HepG2 (cell line): Measurements from ENCODE around the gene TFF2. TPM values are rescaled to one million over a fixed set of nuclear protein-coding genes. Genes with fewer than 3 reads are reported as not detected.

Source experiments
- BRD4 ChIP-seq: sonication (generic); formaldehyde crosslinking; IDR thresholded peaks from 2 replicates; pipeline ENCODE4 v1.4.0; 2020; ENCODE audit warnings: missing genetic modification reagents
- CEBPG ChIP-seq: IDR thresholded peaks from 2 replicates; pipeline ENCODE4 v1.6.1; 2016
- EHMT2 ChIP-seq: fragments of 200-600 bp; sonication (generic); IDR thresholded peaks from 2 replicates; pipeline ENCODE4 v1.7.0; 2017; ENCODE audit warnings: antibody characterized with exemption, low read depth, low read length, borderline replicate concordance
- HNF1B ChIP-seq: sonication (generic); formaldehyde crosslinking; IDR thresholded peaks from 2 replicates; pipeline ENCODE4 v1.5.1; 2020; ENCODE audit warnings: mild to moderate bottlenecking, moderate library complexity, missing genetic modification reagents
- KLF12 ChIP-seq: sonication (generic); formaldehyde crosslinking; IDR thresholded peaks from 2 replicates; pipeline ENCODE4 v1.4.0; 2020; ENCODE audit warnings: missing genetic modification reagents, borderline replicate concordance
- NFAT5 ChIP-seq: sonication (generic); formaldehyde crosslinking; IDR thresholded peaks from 2 replicates; pipeline ENCODE4 v1.4.0; 2020; ENCODE audit warnings: missing genetic modification reagents
- PAWR ChIP-seq: sonication (generic); formaldehyde crosslinking; IDR thresholded peaks from 2 replicates; pipeline ENCODE4 v1.4.0; 2020; ENCODE audit warnings: missing genetic modification reagents, mild to moderate bottlenecking, borderline replicate concordance
- SAP130 ChIP-seq: IDR thresholded peaks from 2 replicates; pipeline ENCODE4 v1.6.1; 2016; ENCODE audit warnings: low read depth
- ZNF430 ChIP-seq: sonication (generic); formaldehyde crosslinking; IDR thresholded peaks from 2 replicates; pipeline ENCODE4 v1.9.0; 2021; ENCODE audit warnings: mild to moderate bottlenecking, missing genetic modification reagents
- ZNF431 ChIP-seq: sonication (generic); formaldehyde crosslinking; IDR thresholded peaks from 2 replicates; pipeline ENCODE4 v1.9.0; 2022; ENCODE audit warnings: missing genetic modification reagents, low read depth, mild to moderate bottlenecking, borderline replicate concordance
- ZNF510 ChIP-seq: sonication (generic); formaldehyde crosslinking; IDR thresholded peaks from 2 replicates; pipeline ENCODE4 v1.4.0; 2020; ENCODE audit warnings: low read depth, mild to moderate bottlenecking, missing genetic modification reagents
- ZNF660 ChIP-seq: sonication (generic); formaldehyde crosslinking; IDR thresholded peaks from 2 replicates; pipeline ENCODE4 v1.5.1; 2020; ENCODE audit warnings: mild to moderate bottlenecking, low read depth, missing genetic modification reagents, borderline replicate concordance
- polyA plus RNA-seq, 8 experiments: library from polyadenylated mRNA; depleted of rRNA in 3 of 8; stranded (reverse) in 7 of 8; unstranded in 1 of 8; fragments of >200 nt; fragmentation: Illumina TruSeq in 4 of 8; extraction: Trizol in 4 of 8; gene quantifications; 2 replicates each; pipeline versions ENCODE4 v1.2.1 to v1.2.3, GENCODE V29; 2011 to 2016; ENCODE audit warnings: low read depth in 4 of 8, missing spikeins in 1 of 8, mixed read lengths in 1 of 8; ENCODE audit not compliant: insufficient read depth in 1 of 8
- total RNA-seq, 5 experiments: library from RNA; depleted of rRNA; stranded (reverse); fragments of >200 nt; fragmentation: Illumina TruSeq; extraction: Trizol; gene quantifications; 2 replicates each; pipeline ENCODE4 v1.2.3, GENCODE V29; 2016; ENCODE audit warnings: low read depth in 1 of 5

The TFF2 gene
- total and polyA plus RNA-seq, 2 of the 13 experiments (the other 11 are each of a cell fraction or from before 2014, with no cell fraction given): 1.5 TPM; not detected in 1

- TF ChIP-seq NFAT5 (CRISPR knock-in tag) (no peak), BRD4 (no peak), ZNF510 (CRISPR knock-in tag) (no peak), HNF1B (CRISPR knock-in tag) (no peak), ZNF660 (no peak), ZNF430 (no peak), PAWR (no peak), ZNF431 (CRISPR knock-in tag) (no peak), EHMT2 (no peak), SAP130 (CRISPR knock-in tag) (no peak), KLF12 (CRISPR knock-in tag) (no peak), CEBPG (CRISPR knock-in tag) (no peak)
Measured at GRCh38 chr21:42361286-42361685, 10.5 kb upstream of the TFF2 start (continued).
